HG03175 (cell line): ENCODE results near the gene DDX11.
"Not testable (repeated sequence)": the region's sequence is repeated elsewhere in the genome, so short reads cannot be mapped to it uniquely, and the experiment has no call there.

ENCODE experiments used
- ATAC-seq: cut with Tn5 transposase; IDR thresholded peaks from one replicate; pipeline ENCODE4 v1.9.1; 2021; ENCODE audit warnings: mild to moderate bottlenecking, moderate library complexity; ENCODE audit not compliant: unreplicated experiment

DDX11 gene

GRCh38 chr12:31098363-31098762 is 24.7 kb downstream of the DDX11 start:
- not testable (repeated sequence) for ATAC-seq

GRCh38 chr12:31098771-31099170 is 25.1 kb downstream of the DDX11 start:
- ATAC-seq, result not testable (repeated sequence)

- ATAC-seq, result not testable (repeated sequence)
Measured at GRCh38 chr12:31099434-31099833, 25.8 kb downstream of the DDX11 start.

GRCh38 chr12:31100503-31101208 is 27.0 kb downstream of the DDX11 start:
- peak; percentile 92 for ATAC-seq

- ATAC-seq, result not testable (repeated sequence)
Measured at GRCh38 chr12:31102125-31102524, 28.5 kb downstream of the DDX11 start.

- ATAC-seq, result not testable (repeated sequence)
Measured at GRCh38 chr12:31102596-31102995, 28.9 kb downstream of the DDX11 start.

GRCh38 chr12:31103561-31103975 is 29.9 kb downstream of the DDX11 start:
- ATAC-seq, result not testable (repeated sequence)

GRCh38 chr12:31104220-31104619 is 30.6 kb downstream of the DDX11 start:
- ATAC-seq, result not testable (repeated sequence)

GRCh38 chr12:31104773-31105172 is 31.1 kb downstream of the DDX11 start:
- not testable (repeated sequence) for ATAC-seq

GRCh38 chr12:31105668-31106067 is 32.0 kb downstream of the DDX11 start:
- ATAC-seq, result no peak

- ATAC-seq, result no peak
Measured at GRCh38 chr12:31106101-31106803, 32.6 kb downstream of the DDX11 start.

- ATAC-seq, result not testable (repeated sequence)
Measured at GRCh38 chr12:31109773-31110172, 36.1 kb downstream of the DDX11 start.

- not testable (repeated sequence) for ATAC-seq
Measured at GRCh38 chr12:31110263-31110662, 36.6 kb downstream of the DDX11 start.

GRCh38 chr12:31115092-31115601 is 41.5 kb downstream of the DDX11 start:
- ATAC-seq, result not testable (repeated sequence)

GRCh38 chr12:31116846-31117202 is 43.2 kb downstream of the DDX11 start:
- ATAC-seq, result not testable (repeated sequence)

GRCh38 chr12:31117203-31118011 is 43.7 kb downstream of the DDX11 start:
- no peak for ATAC-seq

- ATAC-seq, result no peak
Measured at GRCh38 chr12:31118347-31119191, 44.9 kb downstream of the DDX11 start.

- ATAC-seq, result no peak
Measured at GRCh38 chr12:31119192-31119802, 45.6 kb downstream of the DDX11 start.

GRCh38 chr12:31119803-31120211 is 46.1 kb downstream of the DDX11 start:
- ATAC-seq, result no peak
